NCI-H446 (cell line): ENCODE measurements around the gene NUP85.
"Not testable (repeated sequence)": the region's sequence is repeated elsewhere in the genome, so short reads cannot be mapped to it uniquely, and the experiment has no call there.

Experiments
- DNase-seq, 2 experiments: peaks; one replicate each; lab custom pipeline; 2025; lab: John Stamatoyannopoulos, UW

Gene NUP85

DNA sequence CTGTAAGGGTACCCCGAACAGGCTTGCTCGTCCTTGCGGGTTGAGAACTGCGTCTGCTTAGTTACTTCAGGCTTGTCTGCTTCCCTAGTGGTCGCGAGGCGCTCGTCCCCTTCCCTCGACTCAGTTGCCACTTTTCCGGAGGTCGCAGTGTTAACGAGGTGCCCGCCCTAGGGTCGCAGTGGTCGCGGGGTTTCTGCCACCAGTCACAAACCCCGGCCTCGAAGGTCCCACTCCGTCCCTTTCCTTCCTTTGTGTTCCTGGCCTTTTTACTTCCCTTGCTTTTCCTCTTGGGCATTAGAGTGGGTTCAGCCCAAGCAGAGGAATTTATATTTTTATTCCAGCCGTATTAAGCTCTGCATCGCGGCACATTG lies 299 bp downstream of the NUP85 start:
- DNase-seq: no peak

DNA sequence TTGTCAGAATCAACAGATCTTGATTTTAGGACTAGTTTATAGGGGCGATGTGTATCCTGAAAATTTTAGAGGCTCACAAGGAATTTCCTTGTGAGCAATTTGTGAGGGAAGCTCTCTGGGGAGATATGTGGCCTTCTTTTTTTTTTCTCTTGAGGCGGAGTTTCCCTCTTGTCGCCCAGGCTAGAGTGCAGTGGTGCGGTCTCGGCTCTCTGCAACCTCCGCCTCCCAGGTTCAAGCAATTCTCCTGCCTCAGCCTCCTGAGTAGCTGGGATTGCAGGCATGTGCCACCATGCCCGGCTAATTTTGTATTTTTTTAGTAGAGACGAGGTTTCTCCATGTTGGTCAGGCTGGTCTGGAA lies 1.6 kb downstream of the NUP85 start:
- not testable (repeated sequence) for DNase-seq

DNA sequence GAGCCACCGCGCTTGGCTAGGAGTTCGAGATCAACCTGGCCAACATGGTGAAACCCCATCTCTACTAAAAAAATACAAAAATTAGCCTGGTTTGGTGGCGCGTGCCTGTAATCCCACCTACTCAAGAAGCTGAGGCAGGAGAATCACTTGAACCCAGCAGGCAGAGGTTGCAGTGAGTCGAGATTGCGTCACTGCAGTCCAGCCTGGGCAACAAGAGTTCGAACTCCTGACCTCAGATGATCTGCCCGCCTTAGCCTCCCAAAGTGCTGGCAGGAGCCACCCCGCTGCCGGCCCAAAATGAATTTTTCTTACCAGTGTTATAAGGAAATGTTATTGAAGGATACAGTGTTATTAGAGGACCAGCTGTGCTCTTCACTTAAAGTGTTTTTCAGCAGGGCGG lies 2.3 kb downstream of the NUP85 start:
- DNase-seq: no peak

DNA sequence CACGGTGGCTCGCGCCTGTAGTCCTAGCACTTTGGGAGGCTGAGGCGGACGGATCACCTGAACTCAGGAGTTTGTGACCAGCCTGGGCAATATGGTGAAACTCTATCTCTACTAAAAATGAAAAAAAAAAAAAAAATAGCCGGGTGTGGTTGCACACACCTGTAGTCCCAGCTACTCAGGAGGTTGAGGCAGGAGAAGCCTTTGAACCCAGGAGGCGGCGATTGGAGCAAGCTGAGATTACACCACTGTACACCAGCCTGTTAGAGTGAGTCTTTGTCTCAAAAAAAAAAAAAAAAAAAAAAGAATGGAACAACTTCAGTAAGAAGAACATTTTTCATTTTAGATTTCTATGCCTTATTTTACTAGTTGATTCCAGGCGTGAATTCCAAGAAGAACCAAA lies 2.7 kb downstream of the NUP85 start:
- DNase-seq: no peak

DNA sequence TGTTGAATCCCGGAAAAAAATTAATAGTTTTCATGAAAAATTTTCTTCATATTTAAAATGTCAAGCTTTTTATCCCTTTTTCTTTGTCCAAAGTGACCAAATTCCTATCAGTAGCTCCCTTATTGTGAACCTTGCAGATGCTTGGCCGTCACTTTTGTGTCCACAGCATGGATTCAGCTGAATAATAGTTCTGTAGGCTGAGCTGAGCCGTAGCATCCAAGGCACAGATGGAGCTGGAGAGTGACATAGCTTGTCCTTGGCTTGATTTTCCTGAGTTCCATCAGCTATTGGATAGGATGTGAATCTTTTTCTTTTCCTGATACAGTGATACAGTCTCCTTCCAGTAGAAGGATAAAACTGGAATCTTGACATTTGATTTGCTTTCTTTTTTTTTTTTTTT lies 3.6 kb downstream of the NUP85 start:
- no peak for DNase-seq

DNA sequence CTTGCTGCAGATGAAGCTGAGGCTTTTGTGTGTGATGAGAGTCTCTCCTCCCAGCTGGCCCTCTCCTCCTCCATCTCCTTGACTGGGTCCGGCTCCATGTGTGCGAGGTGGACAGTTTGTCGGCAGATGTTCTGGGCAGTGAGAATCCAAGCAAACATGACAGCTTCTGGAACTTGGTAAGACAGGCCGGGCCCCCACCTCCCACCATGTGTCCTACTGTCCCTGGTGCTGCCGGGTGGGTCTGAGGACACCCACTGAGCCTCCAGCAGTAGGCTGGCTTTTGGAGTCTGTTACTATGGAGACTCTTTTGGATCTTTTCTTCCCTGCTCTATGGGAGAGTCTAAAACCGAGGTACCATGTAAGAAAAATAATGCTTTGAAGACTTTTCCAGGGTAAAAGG lies 12.7 kb downstream of the NUP85 start:
- DNase-seq: no peak

DNA sequence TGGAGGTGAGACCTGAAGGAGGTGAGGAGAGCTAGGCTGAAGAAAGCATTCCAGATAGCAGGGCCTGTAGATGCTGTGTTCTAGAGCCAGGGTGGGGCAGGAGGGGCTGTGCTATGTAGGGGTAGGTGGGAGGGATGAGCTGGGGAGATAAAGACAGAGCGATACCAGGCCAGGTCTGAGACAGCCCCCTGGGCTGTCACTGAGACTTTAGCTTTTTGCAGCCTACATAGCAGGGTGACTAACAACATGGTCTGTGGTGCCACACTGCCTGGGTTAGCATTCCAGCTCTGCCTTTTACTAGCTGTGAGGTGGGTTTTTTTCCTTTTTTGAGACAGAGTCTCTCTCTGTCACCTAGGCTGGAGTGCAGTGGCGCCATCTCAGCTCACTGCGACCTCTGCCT lies 14.3 kb downstream of the NUP85 start:
- DNase-seq: no peak

DNA sequence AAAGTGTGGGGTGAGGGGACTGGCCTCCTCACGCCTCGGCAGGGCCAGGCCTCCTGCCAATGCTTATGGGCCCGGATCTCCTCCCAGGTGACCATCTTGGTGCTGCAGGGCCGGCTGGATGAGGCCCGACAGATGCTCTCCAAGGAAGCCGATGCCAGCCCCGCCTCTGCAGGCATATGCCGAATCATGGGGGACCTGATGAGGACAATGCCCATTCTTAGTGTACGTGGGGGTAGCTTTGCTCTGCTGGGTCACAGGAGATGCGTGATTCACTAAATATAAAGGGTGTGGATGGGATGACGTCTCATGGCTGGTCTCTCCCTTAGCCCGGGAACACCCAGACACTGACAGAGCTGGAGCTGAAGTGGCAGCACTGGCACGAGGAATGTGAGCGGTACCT lies 19.5 kb downstream of the NUP85 start:
- DNase-seq: no peak

DNA sequence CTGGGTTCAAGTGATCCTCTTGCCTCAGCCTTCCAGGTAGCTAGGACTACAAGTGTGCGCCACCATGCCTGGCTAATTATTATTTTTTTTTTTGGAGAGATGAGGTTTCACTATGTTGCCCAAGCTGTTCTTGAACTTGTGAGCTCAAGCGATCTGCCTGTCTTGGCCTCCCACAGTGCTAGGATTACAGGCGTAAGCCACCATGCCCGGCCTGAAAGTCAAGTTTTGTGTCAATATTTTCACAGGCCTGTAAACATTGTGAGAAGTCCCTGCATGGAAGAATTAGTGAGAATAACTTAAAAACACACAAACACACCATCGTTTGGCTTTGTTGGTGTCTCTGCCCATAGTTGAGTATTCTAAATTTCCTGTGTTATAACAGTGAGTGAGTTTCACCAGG lies 22.2 kb downstream of the NUP85 start:
- DNase-seq: no peak

DNA sequence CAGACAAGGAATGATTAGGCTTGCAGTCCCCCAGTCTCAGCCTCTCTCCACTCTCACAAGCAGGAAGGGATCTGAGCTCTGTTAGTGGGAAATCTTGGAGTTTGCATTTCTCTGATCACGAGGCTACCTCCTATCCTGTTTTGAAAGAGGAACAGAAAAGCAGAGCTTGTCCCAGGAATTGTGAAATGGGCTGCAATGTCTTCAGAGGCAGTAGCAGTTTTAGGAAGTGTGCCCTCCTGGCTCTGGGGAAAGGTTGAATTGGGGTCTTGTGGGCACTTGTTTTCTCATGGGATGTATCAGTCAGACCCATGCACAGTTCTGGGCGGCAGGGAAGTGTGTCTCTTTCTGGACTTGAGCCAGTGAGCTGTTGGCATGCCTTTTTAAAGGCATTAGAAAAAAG lies 22.8 kb downstream of the NUP85 start:
- DNase-seq: no peak

DNA sequence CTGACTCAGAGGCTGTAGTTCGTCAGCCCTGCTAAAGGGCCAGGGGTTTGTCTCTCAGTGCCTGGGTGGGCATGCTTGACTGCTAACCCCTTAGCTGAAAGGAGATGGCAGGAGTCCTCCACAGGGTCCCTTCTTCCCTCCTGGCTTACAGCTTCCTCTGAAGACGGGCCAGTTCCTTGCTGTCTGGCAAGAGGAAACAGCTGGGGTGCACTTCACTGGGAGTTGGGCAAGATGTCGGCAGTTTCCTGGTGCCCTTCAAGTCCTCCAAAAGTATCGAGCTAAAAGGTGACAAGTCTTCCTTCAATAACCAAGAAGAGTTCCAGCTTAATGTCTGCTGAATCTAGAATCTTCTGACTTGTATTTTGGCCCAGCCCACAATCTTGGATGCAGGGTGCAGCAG lies 23.4 kb downstream of the NUP85 start:
- no peak for DNase-seq

DNA sequence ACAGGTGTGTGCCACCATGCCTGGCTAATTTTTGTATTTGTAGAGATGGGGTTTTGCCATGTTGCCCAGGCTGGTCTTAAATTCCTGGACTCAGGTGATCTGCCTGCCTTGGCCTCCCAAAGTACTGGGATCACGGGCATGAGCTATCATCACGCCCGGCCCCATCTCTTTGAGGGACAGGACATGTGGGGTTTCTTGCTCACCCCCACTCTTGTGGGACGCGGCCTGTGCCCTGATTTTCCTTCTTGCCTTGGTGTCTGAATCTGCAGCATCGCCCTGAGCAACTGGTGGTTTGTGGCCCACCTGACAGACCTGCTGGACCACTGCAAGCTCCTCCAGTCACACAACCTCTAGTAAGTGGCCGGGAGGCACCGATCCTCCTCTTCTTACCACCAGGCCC lies 25.6 kb downstream of the NUP85 start:
- no peak for DNase-seq

DNA sequence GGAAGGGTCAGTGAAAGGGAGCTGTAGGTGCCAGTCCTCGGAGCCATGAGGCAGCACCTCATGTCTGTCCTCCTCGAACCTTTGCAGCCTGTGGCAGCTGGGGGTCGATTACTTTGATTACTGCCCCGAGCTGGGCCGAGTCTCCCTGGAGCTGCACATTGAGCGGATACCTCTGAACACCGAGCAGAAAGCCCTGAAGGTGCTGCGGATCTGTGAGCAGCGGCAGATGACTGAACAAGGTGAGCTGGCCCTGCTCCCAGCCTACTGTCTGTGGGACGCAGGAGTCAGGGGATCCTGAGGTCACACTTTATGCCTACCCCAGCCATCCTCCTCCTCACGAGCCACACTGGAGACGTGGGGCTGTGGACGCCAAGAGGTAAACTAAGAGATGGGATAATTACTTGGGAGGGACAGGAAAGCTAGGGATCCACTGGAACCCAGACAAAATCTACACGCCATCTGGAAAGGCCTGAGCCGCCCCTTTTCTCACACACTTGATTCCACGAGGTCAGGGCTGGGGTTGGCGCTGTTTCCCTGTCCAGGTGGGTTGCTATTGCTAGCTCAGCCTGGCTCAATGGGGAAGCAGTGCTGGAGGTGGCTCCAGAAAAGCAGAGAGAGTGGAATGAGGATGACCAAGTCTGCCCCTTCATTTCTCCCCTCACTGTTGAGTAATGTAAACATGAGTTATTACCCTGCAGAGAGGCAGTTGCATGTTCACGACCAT lies 26.4 kb downstream of the NUP85 start:
- no peak for DNase-seq

DNA sequence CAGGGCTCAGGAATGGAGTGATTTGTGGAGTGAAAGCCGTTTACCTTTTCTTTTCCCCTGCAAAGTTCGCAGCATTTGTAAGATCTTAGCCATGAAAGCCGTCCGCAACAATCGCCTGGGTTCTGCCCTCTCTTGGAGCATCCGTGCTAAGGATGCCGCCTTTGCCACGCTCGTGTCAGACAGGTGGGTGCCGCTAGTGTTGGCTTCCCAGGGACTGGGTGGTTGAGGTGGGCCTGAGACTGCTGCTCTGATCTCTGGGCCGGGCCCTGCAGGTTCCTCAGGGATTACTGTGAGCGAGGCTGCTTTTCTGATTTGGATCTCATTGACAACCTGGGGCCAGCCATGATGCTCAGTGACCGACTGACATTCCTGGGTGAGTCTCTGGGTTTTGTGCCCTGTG lies 27.3 kb downstream of the NUP85 start:
- DNase-seq: no peak

DNA sequence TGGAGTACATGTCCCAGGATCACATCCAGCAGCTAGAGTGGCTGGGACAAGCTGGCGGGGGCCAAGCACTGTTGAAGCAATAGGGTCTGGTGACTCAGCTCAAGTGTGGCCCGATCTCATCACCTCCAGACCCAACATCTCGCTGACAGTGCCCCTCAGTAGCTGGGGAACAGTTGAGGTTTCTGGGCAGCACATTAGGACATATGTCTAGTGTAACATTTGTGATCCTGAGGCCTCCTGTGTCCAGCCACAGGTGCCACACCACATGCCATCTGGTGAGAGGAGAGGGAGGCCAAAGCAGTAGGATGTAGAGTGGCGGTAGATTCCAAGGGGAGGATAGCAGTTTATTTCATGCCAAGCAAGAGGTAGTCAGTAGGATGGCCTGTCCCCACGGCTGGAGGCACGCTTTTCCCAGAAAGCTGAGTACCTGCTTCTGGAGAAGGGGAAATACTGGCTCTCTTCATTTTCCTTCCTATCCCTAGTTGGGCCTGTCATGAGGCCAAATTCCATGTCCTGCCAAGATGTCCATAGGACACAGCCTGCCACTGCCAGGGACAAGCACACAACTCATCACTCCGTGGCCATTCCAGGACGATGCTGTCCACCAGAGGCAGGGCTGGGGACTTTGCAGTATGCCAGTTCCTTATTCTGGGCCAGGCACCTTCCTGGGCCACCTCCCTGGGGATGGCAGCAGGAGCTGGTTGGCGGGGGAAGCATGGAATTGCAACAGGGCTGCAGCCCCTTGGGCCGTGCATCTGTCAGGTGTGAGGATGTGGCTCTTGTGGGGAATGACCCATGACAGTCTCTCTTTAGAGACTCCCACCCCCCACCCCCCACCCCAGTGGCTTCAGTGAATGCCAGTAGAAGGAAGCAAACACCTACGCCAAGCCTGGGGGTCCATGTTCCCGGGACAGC lies 31.9 kb downstream of the NUP85 start:
- DNase-seq: no peak

DNA sequence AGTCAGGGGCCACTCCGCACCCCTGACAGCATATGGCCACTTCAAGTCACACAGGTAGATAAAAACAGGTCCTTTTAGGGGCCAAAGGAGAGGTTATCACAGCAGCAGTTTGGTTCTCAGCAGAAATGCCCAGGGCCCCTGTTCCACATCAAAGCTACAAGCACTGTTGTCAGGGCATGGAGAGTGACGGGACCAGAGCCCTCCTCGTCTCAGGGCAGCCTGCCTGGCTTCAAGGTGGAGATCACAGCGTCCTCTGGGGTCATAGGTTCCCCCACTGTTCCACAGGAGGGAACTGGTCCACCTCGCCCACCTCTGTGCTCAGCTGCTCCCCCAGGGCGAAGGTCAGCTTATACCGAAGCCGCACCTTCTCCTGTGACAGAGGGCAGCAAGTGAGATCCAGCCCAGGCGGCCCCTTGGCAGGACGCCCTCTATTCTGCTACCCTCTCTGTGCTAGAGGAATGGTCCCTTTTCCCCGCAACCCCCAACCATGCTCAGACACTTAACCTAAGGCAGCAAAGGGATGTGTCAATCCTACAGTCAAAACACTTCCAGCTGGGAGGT lies 32.6 kb downstream of the NUP85 start:
- DNase-seq: no peak

DNA sequence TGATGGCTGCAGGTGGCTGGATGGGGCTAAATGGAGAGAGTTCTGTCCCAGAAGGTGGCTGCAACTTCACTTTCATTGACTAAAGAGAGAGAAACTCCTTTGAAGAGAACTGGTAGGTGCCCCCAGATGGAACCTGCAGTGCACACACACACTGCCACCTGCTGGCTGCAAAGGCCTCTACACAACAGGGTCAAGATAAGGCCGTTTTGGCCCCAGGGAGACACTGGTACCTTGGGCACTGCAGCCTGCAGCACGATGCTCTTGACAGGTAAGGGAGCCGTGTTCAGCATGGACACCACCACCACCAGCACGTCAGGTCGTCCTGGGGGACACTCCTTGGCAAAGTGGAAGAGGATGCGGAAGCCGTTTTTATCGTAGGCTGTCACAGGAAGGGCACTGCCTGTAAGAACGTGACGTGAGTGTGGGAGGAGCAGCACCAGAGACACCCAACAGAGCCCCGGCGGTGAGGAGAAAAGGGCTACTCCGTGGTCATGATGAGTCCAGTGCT lies 33.3 kb downstream of the NUP85 start:
- peak; percentile 20 to 77 for DNase-seq

DNA sequence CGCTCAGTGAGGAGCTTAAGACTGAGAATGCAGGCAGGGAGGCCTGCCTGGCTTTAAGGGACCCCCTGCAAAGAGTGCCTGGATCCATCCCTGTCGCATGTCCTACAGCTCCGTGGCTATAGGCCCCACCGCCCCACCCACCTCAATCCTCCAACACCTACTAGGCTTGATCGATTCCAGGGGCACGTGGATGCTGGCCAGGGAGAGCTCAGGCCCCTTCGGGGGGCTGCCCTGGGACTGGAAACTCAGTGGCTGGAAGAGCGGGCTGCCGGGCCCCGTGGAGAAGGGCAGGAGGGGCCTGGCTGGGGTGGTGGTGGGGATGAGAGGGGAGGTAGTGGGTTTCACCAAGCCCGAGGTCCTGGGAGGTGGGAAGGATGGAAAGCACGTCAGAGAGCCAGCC lies 33.7 kb downstream of the NUP85 start:
- no peak for DNase-seq

DNA sequence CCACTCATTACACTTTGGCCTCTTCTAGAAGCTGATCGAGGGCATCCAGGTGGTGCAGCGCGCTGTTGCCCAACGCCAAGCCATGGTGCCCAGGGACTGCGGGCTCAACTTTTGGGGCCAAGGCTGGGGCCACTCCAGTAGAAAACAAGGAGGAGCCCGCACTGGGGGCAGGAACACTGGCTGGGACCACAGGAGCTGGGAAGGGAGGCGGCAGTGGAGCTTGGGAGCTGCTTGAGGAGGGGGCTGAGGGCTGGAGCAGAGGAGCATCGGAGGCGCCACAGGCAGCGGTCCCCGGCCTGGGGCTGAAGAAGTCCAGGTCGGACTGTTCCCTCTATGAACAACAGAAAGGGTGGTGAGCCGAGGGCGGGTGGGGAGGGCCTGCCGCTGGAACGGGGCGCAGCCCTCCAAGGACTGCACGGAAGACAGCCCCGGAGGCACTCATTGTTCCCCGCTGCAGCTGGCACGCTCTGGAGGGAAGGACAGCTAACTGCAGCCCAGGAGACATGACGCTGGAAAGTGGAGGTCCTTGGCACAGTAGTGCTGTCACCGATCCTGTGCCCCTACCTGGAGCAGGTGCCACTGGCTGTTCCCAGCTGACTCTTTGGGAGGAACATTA lies 34.4 kb downstream of the NUP85 start:
- no peak for DNase-seq

DNA sequence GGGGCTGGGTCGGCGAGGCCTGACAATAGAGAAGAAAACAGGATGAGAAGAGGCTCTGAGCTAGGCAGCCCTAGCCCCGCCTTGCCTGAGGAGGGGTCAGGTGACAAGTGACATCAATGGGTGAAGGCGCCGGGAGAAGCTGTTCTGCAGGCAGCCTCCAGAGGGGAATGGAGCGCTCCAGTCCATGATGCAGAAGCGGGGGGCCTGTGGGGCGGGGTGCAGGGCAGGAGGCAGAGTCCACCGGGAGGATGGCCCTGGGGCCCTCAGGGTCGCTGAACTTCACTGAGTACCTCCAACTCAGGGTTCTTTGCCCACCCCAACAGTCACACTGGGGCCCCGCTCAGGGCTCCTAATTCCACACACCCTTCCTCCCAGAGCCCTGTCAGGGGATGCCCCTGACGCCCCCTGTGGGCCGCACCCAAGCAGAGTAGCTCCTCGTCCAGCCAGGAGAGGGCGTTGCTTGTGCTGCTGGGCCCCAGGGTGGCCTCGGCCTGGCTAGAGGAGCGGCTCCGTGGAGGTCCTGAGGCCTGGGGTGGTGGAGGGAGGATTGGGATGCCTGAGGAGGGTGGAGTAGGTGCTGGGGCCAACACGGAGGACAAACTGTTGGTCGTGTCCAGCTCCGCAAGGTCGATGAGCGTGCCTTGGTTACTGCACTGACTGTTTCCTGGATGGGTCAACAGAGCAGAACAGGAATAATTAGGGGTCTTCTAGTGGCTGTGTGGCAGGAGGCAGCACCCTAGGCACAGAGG lies 35.1 kb downstream of the NUP85 start:
- DNase-seq: peak in 1 of 2 experiments; percentile 11

DNA sequence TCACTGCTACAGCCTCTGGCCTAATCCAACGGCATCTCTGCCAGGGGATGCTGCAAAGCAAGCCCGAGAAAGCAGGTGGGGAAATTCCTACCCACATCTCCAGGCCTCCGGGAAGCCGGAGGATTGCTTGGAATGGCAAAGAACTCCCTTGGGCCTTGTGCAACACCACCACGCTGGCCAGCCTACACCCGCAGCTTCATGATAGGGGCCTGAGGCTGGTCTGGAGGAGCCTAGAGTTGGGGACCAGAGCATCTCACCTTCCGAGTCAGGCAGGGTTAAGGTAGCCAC lies 35.6 kb downstream of the NUP85 start:
- DNase-seq: no peak

DNA sequence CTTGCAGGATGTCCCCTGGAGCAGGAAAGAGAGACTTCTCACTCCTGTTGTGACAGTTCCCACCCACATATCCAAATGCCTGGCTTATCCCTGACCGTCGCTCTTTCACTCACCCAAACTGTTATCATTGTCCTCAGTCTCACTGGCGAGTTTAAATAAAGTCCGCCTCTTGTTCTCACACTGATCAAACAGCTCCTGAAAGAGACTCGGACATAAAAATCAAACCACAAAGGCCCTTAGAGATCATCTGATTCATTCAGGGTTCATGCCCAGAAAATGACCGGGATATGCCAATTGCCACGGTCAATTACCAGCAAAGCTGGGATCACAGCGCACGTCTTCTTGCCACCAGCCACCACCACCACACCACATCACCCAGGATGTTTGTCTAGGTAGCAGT lies 36.0 kb downstream of the NUP85 start:
- DNase-seq: no peak
